Activated CD4-positive, alpha-beta T cell treated with anti-CD3 and anti-CD28 coated beads, Interleukin-2, amount 50 U/mL, for 16 hours (primary cell): ENCODE measurements around the gene UBA7.
"Not testable (repeated sequence)": the region's sequence is repeated elsewhere in the genome, so short reads cannot be mapped to it uniquely, and the experiment has no call there.

Source experiments
- DNase-seq: peaks from one replicate; pipeline ENCODE4 v3.0.0-alpha.2; 2020

The UBA7 gene

DNA sequence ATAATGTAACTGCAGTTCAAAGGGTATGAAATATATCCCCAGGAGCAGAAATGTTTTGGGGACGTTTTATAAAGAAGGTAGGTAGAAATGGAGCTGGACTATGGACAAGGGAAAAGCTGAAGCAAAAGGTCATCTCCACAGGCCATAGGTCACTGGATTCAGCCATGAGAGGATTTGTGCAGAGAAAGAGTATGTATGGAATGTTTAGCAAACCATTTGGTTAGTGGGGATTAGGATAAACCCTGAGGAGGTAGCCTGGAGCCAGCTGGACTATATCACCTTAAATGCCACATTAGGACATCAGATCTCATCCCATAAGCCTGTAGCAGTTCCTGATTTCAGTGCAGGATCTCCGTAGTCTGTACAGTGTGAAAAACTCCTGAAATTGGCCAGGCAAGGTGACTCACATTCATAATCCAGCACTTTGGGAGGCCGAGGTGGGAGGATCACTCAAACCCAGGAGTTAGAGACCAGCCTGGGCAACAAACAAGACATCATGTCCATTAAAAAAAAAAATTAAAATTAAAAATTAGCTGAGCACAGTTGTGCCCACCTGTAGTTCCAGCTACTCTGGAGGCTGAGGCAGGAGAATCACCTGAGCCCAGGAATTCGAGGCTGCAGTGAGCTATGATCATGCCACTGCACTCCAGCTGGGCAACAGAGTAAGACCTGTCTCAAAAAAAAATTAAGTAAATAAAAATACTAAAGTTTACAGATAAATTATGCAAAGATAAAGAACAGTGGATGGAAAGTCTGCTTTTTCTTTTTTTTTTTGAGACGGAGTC is 32.1 kb downstream of the UBA7 start:
- DNase-seq = no peak

- not testable (repeated sequence) for DNase-seq
Measured at GRCh38 chr3:49780975-49781365, 32.8 kb downstream of the UBA7 start.

DNA sequence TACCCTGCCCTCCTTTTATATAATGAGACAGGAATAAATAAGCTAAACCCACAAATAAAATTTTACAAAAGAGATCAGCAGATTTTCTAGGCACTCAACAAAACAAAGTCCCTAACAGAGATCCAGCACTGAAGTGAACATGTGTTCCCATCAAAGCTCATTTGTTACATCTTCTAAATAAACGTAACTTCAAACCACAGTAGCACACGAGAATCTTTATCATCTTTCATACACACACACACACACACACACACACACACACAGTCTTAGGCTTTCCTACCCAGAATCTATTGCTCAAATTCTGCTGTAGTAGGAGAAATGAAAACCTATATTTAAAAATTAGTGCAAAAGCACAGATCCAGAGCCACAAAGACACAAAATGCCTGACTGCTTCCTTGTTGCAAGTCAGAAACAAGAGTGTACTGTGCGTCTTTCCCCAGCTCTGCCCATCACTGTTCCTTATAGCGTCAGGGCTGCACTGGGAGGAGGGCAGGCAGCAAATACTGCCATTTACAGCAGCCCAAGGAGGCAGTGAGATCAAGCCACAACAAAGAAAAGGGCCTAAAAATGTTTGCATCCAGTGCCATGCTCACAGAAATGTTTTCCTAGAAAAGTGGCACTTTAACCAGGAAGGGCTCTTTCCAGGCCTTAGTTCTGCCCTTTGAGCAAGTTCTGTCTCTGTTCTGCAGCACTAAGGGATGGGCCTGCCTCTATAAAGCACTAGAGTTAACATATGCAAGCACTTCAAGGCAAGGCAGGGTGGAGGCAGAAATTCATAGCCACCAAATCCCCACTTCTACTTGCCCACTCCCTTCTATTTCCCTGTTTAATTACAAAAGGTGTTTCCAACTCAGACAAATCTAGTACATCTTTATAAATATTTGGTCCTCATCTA is 33.4 kb downstream of the UBA7 start:
- DNase-seq = no peak

DNA sequence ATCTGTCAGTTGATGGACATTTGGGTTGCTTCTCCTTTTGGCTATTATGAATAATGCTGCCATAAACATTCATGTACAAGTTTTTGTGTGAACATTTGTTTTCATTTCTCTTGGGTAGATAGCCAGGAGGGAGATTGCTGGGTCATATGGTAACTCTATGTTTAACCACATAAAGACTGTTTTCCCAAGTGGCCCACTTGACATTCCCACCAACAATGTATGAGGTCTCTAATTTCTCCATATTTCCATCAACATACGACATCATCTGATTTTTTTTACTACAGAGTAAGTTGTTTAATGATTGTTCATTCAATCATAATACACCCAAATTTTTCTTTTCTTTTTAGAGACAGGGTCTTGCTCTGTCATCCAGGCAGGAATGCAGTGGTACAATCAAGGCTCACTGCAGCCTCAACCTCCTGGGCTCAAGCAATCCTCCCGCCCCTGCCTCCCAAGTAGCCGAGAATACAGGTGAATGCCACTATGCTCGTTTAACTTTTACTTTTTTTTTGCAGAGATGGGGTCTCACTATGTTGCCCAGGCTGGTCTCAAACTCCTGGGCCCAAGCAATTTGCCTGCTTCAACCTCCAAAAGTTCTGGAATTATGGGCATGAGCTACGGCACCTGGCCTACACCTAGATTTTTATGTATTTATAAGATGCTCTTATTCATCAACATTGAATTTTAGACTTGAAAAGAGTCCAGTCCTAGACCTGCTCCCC is 34.2 kb downstream of the UBA7 start:
- no peak for DNase-seq

DNA sequence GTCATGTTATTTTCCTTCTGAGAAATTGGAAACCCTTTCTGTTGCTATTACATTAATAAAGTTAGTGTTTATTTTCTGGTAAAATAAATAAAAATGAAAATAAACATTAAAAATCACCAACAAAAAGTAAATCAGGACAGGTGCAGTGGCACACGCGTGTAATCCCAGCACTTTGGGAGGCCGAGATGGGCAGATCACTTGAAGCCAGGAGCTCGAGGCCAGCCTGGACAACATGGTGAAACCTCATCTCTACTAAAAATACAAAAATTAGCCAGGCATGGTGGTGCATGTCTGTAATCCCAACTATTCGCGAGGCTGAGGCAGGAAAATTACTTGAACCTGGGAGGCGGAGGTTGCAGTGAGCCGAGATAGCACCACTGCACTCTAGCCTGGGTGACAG is 37.7 kb downstream of the UBA7 start:
- not testable (repeated sequence) for DNase-seq

GRCh38 chr3:49775538-49775937 is 38.2 kb downstream of the UBA7 start:
- DNase-seq = no peak

GRCh38 chr3:49772703-49773102 is 41.0 kb downstream of the UBA7 start:
- DNase-seq = no peak

DNA sequence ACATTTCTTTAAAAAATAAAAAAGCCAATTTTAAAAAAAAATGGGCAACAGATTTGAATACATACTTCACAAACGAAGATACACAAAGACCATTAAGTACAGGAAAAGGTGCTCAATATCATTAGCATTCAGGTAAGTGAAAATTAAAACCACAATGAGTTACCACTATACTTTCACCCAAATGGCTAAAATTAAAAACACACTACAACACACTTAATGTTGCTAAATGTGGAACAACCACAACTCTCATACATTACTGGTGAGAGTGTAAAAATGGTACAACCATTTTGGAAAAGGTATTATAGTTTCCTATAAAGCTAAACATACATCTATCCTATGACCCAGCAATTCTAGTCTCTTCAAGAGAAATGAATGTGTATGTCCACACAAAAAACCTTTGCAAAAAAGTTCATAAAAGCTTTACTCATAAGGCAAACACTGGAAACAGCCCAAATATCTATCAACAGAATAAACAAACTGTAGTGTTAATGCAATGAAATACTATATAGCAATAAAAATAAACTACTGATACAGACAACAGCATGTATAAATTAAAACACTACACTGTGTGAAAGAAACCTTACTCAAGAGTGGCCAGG is 42.3 kb downstream of the UBA7 start:
- DNase-seq = no peak

DNA sequence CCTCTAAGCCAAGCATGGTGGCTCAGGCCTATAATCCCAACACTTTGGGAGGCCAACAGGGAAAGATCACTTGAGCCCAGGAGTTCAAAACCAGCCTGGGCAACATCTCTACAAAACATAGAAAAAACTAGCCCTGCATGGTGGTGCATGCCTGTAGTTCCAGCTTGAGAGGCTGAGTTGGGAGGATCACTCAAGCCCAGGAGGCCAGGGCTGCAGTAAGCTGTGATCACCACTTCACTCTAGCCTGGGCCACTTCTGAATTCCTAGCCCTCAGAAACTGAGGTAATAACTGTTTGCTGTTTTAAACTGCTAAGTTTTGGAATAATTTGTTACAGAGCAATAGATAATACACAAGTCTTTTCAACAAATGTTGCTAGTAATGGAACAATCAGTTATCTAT is 43.8 kb downstream of the UBA7 start:
- DNase-seq = no peak

- DNase-seq = no peak
Measured at GRCh38 chr3:49769286-49769915, 44.4 kb downstream of the UBA7 start.

DNA sequence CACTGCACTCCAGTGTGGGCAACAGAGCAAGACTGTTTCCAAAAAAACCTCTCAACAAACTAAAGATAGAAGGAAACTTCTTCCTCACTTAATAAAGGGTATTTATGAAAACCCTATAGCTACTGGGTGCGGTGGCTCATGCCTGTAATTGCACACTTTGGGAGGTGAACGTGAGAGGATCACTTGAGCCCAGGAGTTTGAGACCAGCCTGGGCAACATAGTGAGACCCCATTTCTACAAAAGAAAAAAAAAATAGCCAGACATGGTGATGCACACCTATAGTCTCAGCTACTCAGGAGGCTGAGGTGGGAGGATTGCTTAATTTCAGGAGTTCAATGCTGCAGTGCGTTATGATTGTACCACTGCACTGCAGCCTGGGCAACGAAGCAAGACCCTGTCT is 49.8 kb downstream of the UBA7 start:
- DNase-seq = no peak

DNA sequence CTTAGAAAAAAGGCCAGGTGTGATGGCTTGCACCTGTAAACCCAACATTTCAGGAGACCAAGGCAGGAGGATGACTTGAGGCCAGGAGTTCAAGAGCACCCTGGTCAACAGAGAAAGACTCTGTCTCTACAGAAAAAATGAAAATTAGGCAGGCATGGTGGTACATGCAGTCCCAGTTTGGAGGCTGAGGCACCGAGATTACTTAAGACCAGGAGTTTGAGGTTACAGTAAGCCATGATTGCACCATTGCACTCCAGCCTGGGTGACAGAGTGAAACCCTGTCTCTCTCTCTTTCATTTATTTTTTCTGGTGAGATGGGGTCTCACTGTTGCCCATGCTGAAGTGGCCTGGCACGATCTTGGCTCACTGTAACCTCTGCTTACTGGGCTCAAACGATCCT is 52.1 kb downstream of the UBA7 start:
- DNase-seq = no peak

- no peak for DNase-seq
Measured at GRCh38 chr3:49759226-49759625, 54.5 kb downstream of the UBA7 start.

DNA sequence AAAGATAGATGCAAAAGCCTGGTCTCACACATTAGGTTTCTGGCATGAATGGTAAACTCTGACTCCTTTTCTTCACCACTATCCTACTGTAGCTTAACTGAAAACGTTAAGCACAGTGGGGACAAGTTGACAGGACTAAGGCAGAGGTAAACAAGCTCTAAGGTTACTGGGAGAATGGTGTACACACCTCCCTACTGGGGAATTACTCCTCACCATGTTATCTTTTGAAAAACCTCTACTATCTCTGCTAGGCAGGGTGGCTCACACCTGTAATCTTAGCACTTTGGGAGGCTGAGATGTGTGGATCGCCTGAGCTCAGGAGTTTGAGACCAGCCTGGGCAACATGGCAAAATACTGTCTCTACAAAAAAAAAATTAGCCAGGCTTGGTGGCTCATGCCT is 56.6 kb downstream of the UBA7 start:
- DNase-seq = no peak

DNA sequence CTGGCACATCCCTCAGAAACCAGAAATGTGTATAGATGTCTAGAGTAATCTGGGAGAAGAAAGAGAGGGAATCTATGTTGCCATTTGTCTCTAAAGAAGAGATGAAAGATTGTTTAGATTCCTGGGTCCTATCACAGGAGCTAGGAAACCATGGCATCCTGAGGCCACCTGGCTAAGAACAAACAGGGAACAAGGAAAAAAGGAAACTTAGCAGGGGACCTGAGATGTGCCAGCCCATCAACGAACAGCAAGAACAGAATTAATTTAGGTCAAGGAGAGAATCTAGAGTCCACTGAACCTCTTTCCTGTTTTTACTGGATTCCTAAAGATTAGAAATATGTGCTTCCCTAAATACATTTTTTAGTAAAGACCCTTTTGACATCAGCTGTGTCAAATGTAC is 57.7 kb downstream of the UBA7 start:
- no peak for DNase-seq
